Glutamatergic neuron (in vitro differentiated cells): ENCODE data around the gene FAM110D. TPM values are rescaled to one million over a fixed set of nuclear protein-coding genes. Genes with fewer than 3 reads are reported as not detected.

Experiments
- DNase-seq: peaks from one replicate; pipeline ENCODE4 v3.0.0; 2022
- H3K27ac Mint-ChIP-seq: one replicate; pipeline ENCODE4 v1.8.0; 2020; ENCODE audit warnings: mild to moderate bottlenecking, mixed read lengths, inconsistent platforms; ENCODE audit not compliant: unreplicated experiment
- H3K27me3 Mint-ChIP-seq: one replicate; pipeline ENCODE4 v1.8.0; 2020; ENCODE audit warnings: mild to moderate bottlenecking, moderate library complexity, mixed read lengths, inconsistent platforms; ENCODE audit not compliant: unreplicated experiment
- H3K36me3 Mint-ChIP-seq: one replicate; pipeline ENCODE4 v1.8.0; 2020; ENCODE audit warnings: mild to moderate bottlenecking, mixed read lengths, inconsistent platforms; ENCODE audit not compliant: unreplicated experiment
- H3K4me1 Mint-ChIP-seq: one replicate; pipeline ENCODE4 v1.8.0; 2020; ENCODE audit warnings: mild to moderate bottlenecking, low read depth, mixed read lengths, inconsistent platforms; ENCODE audit not compliant: unreplicated experiment
- H3K4me3 Mint-ChIP-seq: one replicate; pipeline ENCODE4 v1.8.0; 2020; ENCODE audit warnings: mild to moderate bottlenecking, mixed read lengths, inconsistent platforms; ENCODE audit not compliant: unreplicated experiment
- H3K9me3 Mint-ChIP-seq: one replicate; pipeline ENCODE4 v1.8.0; 2020; ENCODE audit warnings: mild to moderate bottlenecking, moderate library complexity, mixed read lengths, inconsistent platforms; ENCODE audit not compliant: unreplicated experiment
- total RNA-seq: library from RNA; stranded (reverse); fragmentation: NEBNext Ultra II Directional; extraction: Animal tissue kit (Norgen Biotek cat#: 25700); gene quantifications from one replicate; pipeline ENCODE4 v1.2.1, GENCODE V29; 2021; ENCODE audit not compliant: unreplicated experiment
- TF ChIP-seq, protein P1 (sequence below): fragments of 200-600 bp; sonication (generic); IDR thresholded peaks from one replicate; pipeline ENCODE4 v1.5.0; 2021; ENCODE audit not compliant: partially characterized antibody, unreplicated experiment

FAM110D gene
- total RNA-seq, 1 donor from 2014 or later, result 0.25 TPM

DNA sequence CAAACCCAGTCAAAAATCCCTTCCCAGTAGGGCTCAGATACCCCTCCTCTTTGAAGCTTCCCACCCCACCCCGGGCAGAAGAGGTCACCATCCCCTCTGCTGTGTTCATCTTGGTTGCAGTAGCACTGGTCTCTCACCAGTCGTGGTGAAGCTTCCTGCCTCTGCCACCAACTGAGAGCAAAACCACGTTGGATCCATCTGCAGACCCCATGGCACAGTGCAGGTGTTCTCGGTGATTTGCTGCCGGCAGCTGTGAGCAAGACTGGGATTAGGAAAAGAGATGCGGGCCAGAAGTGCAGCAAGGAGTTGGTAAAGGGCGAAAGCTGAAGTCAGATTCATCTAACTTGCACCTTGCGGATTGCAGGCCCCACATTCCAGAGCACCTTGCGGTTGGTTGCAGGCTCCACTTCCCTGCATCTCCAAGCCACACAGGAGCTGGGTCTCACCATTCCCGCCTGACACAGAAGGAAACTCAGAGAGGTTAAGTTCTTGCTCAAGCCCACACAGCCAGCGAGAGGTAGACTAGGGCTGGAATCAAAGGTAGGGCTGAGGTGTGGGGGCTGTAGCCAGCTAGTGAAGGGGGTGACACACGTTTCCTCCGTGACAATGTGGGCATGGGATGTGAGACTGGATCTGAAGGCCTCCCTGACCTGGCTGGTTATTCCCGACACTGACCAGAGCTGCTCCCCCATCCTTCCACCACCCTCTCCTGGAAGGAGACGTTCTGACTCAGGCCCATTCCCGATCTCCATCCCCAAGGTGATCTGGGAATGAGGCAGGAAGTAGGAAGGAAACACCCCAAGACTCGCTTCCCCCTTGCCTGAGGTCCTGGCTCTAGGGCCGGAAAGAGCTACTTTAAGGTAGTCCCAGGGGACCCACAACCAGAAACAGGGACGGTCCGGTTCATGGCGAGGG is 3.3 kb upstream of the FAM110D start:
- H3K27me3 Mint-ChIP-seq, result peaks cover 5% of the 10 kb centered on the region
- peaks cover 21% of the 10 kb centered on the region for H3K4me1 Mint-ChIP-seq
- no peak overlapping the region for H3K4me3 Mint-ChIP-seq
- no peak overlapping the region for H3K27ac Mint-ChIP-seq
- H3K36me3 Mint-ChIP-seq, result no peaks in the 10 kb centered on the region
- TF ChIP-seq, protein P1, sequence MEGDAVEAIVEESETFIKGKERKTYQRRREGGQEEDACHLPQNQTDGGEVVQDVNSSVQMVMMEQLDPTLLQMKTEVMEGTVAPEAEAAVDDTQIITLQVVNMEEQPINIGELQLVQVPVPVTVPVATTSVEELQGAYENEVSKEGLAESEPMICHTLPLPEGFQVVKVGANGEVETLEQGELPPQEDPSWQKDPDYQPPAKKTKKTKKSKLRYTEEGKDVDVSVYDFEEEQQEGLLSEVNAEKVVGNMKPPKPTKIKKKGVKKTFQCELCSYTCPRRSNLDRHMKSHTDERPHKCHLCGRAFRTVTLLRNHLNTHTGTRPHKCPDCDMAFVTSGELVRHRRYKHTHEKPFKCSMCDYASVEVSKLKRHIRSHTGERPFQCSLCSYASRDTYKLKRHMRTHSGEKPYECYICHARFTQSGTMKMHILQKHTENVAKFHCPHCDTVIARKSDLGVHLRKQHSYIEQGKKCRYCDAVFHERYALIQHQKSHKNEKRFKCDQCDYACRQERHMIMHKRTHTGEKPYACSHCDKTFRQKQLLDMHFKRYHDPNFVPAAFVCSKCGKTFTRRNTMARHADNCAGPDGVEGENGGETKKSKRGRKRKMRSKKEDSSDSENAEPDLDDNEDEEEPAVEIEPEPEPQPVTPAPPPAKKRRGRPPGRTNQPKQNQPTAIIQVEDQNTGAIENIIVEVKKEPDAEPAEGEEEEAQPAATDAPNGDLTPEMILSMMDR, result no peak
- H3K9me3 Mint-ChIP-seq, result peaks cover 2% of the 10 kb centered on the region
- no peak for DNase-seq

GRCh38 chr1:26156285-26157038 is 2.4 kb upstream of the FAM110D start:
- Mint-ChIP-seq H3K4me1 (peaks cover 20% of the 10 kb centered on the region), H3K27me3 (peaks cover 5% of the 10 kb centered on the region), H3K9me3 (peaks cover 2% of the 10 kb centered on the region), H3K27ac (no peak overlapping the region), H3K4me3 (peak overlapping the region; percentile 25), H3K36me3 (no peaks in the 10 kb centered on the region)
- TF ChIP-seq, protein P1, result no peak
- DNase-seq, result peak; percentile 46

DNA sequence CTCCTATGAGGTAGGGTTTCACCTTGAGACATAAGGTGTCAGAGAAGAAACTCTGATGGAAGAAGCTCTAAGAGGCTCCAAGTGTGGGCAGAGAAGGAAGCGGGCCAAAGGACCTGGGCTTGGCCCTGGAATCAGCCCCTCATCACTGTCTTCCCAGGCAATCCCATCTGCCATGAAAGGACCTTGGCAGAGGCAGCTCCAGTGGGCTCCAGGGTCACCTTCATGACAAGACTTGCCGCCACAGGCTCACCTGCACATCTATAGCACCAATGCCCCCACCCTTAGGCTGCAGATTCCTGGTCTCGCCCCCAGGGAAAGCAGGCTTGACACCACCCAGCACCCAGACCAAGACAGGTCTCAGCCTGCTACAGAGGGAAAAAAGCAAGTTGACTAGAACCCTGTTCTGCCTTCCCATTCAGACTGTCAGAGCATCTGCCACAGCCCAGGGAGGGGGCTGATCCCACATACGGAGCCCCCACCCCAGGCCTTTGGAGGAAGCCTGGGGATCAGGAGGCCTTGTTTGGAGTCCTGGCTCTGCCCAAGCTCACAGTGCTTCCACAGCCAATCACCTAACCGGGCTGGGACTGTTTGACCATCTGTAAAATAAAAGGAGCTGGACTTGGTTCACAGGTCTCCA is 490 bp upstream of the FAM110D start:
- Mint-ChIP-seq H3K27ac (no peak overlapping the region), H3K4me3 (no peak overlapping the region), H3K36me3 (no peaks in the 10 kb centered on the region), H3K4me1 (peaks cover 15% of the 10 kb centered on the region), H3K9me3 (peaks cover 2% of the 10 kb centered on the region), H3K27me3 (peaks cover 7% of the 10 kb centered on the region)
- TF ChIP-seq, protein P1, result no peak
- no peak for DNase-seq

DNA sequence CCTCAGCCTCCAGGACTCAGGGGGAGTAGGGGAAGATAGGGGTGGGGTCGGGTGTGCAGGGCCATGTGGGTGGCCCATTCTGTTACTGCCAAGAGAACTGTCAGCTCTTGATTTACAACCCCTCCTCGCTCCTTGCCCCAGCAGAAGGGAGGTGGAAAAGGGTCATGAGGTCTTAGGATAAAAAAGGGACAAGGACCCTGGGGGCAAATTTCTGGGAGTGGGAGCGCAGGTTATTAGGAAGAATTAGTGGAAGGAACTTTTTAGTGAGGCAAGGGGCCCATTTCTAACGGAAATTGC is 812 bp downstream of the FAM110D start:
- Mint-ChIP-seq H3K27me3 (peaks cover 10% of the 10 kb centered on the region), H3K4me1 (peaks cover 13% of the 10 kb centered on the region), H3K36me3 (no peaks in the 10 kb centered on the region), H3K27ac (no peak overlapping the region), H3K9me3 (peaks cover 4% of the 10 kb centered on the region), H3K4me3 (peak overlapping the region; percentile 38)
- TF ChIP-seq, protein P1, result no peak
- DNase-seq, result no peak
